Middle frontal gyrus (tissue), 1 donor: Measurements from ENCODE around the gene HFM1.

Experiments
- DNase-seq: peaks from one replicate; pipeline ENCODE4 v3.0.0-alpha.2; 2015; ENCODE audit warnings: low spot score; ENCODE audit errors: extremely low spot score

HFM1 gene

DNA sequence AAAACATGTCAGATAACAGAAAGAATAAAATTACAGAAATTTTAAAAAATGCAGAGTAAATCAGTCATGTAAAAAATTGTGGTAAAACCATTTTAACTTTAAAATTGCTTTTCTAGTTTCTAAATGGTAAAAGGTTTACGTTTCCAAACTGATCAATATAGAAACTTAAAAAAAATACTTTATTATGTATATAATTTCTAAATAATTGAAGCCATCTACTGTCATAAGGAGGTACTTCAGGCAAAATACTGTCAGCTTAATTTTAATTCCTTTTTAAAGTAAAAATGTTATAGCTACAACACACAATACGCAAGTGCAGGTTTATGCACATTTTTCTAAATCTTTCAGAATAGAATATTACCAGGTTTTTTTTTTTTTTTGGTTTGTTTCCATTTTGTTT, 159.9 kb downstream of the HFM1 start:
- DNase-seq, result no peak

DNA sequence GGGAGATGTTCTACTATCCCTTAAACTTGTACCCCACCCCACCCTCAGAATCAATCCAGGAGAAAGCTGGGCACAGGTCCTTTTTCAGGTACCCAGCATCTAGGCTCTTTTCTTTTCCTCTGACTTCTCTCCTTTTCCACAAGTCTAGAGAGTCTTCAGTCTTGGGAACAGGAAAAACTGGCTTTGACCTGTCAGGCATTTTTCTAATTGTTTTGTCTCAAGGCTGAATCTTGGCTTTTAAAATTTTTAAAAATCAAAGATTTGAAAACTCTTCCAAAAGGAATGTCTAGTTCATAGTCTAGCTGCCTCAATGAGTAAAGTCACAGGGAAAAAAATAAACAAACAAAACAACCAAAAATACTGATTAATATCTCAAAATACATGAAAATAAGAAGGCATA, 161.5 kb downstream of the HFM1 start:
- no peak for DNase-seq

DNA sequence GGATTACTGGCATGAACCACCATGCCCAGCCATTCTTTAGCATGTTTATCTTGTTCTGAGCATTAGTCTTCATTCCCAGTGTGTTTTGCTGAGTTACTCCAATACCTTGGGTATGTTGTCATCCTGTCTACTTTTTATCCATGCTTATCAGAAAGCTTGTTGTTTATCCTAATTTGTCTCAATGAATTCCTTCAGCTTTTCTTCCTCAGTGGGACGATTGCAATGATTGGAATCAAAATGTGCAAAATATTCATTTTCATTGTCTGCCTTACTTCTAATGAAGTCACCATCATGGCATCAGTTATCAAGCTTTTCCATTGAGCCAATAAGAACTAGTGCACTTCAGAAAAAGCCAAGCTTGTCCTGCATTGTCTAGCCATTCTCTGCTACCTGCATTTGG, 170.5 kb downstream of the HFM1 start:
- DNase-seq, result no peak

DNA sequence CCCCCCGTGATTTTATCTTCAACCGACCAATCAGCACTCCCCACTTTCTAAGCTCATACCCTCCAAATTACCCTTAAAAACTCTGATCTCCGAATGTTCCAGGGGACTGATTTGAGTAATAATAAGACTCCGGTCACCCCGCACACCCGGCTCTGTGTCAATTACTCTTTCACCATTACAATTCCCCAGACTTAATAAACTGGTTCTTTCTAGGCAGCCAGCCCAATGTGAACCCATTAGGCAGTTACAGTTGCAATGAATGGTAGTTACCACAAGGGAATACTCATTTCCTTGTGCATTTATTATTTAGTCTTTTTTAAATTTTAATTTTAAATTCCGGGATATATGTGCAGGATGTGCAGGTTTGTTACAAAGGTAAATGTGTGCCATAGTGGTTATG, 177.9 kb downstream of the HFM1 start:
- DNase-seq, result no peak

DNA sequence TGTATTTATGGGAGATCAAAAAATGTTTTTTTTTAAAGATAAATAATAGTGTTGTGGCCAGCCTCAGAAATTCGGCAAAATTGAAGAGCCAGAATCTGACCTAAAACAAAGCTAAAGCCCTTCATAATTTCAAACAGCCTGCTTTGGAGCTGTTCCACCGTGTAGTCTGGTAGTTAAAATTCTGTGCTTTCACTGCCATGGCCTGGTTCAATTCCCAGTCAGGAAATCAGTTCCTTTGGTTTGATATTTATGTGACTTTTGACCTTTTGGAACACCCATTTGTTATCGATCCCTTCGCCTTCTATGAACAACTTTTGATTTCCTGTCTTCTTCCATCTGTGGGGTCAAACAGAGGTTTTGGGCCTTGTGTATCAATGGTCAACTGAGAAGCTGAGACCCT, 179.8 kb downstream of the HFM1 start:
- DNase-seq, result no peak

DNA sequence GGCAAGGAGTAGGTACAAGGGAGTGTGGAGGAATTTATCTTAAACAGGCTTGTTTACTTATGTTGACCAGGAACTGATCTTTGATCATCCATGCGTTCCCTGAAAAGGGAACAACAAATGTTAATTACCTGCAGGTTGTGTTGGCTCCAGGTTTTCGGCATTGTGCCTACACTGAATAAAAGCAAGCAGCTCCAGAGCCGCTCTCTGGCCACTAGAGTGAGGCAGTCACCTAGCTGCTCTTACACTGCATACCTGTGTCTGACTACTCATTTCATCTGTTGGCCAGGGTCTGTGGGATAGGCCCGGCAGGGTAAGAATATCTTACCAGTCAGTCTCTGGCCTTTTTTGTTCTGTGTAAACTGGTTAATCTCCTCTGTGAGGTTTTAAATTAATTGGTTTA, 183.6 kb downstream of the HFM1 start:
- no peak for DNase-seq

DNA sequence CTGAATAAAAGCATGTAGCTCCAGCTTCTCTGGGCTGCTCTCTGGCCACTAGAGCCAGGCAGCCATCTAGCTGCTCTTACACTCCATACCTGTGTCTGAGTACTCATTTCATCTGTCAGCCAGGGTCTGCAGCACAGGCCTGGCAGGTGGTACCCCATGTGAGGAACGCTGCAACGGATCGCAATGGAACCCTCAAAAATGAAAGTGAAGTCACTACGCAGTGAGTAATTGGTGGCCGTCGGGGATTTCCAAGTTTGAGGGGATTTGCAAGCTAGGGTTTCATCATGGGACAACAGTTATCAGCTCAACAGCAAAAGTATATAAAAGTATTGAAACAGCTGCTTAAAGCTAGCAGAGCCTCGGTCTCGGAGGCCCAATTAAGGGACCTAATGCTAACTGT, 186.7 kb downstream of the HFM1 start:
- no peak for DNase-seq
